Measurements from ENCODE around the gene VASH2.

Gene VASH2

GRCh38 chr1:212955961-212956620 is 5.8 kb downstream of the VASH2 start:
- TF ChIP-seq CTCF (IDR thresholded peaks at IDR 0.05; ENCODE audit: low read depth, low read length, missing control alignments): no peak
- no peak for DNase-seq (ENCODE audit: low read depth)
- no peak overlapping the region for H3K4me3 ChIP-seq (ENCODE audit: low read depth, low read length)

GRCh38 chr1:212957546-212957945 is 7.2 kb downstream of the VASH2 start:
- no peak for DNase-seq (ENCODE audit: low read depth)
- H3K4me3 ChIP-seq (ENCODE audit: low read depth, low read length): no peak overlapping the region
- no peak for TF ChIP-seq CTCF (IDR thresholded peaks at IDR 0.05; ENCODE audit: low read depth, low read length, missing control alignments)

- DNase-seq (ENCODE audit: low read depth): no peak
- no peak overlapping the region for H3K4me3 ChIP-seq (ENCODE audit: low read depth, low read length)
- TF ChIP-seq CTCF (IDR thresholded peaks at IDR 0.05; ENCODE audit: low read depth, low read length, missing control alignments): no peak
These were observed 7.8 kb downstream of the VASH2 start for GRCh38 chr1:212958175-212958574.

- no peak for TF ChIP-seq CTCF (IDR thresholded peaks at IDR 0.05; ENCODE audit: low read depth, low read length, missing control alignments)
- DNase-seq (ENCODE audit: low read depth): no peak
- H3K4me3 ChIP-seq (ENCODE audit: low read depth, low read length): no peak overlapping the region; the same call in 1 of the 2 replicates
These were observed 9.2 kb downstream of the VASH2 start for GRCh38 chr1:212959266-212960220.

- TF ChIP-seq CTCF (IDR thresholded peaks at IDR 0.05; ENCODE audit: low read depth, low read length, missing control alignments): no peak
- H3K4me3 ChIP-seq (ENCODE audit: low read depth, low read length): no peak overlapping the region
- no peak for DNase-seq (ENCODE audit: low read depth)
These were observed 10.6 kb downstream of the VASH2 start for GRCh38 chr1:212960932-212961331.

GRCh38 chr1:212962509-212962908 is 12.2 kb downstream of the VASH2 start:
- TF ChIP-seq CTCF (IDR thresholded peaks at IDR 0.05; ENCODE audit: low read depth, low read length, missing control alignments): no peak
- DNase-seq (ENCODE audit: low read depth): no peak

More at GRCh38 chr1:212962509-212962908, 12.2 kb downstream of the VASH2 start:
- H3K4me3 ChIP-seq (ENCODE audit: low read depth, low read length): no peak overlapping the region

All from GM12864 (cell line).